Activated gamma-delta T cell (primary cell): ENCODE data around the gene NCDN.

ENCODE experiments used
- DNase-seq: peaks from one replicate; lab custom pipeline; 2025; lab: John Stamatoyannopoulos, UW

Gene NCDN

GRCh38 chr1:35590476-35591040 is 33.0 kb downstream of the NCDN start:
- no peak for DNase-seq

- no peak for DNase-seq
Observed at GRCh38 chr1:35591211-35591610, 33.6 kb downstream of the NCDN start.

- no peak for DNase-seq
Observed at GRCh38 chr1:35592991-35593769, 35.6 kb downstream of the NCDN start.

- DNase-seq, result no peak
Observed at GRCh38 chr1:35594005-35594760, 36.6 kb downstream of the NCDN start.

GRCh38 chr1:35595684-35596083 is 38.1 kb downstream of the NCDN start:
- no peak for DNase-seq

GRCh38 chr1:35597870-35598269 is 40.3 kb downstream of the NCDN start:
- DNase-seq, result no peak

- DNase-seq, result no peak
Observed at GRCh38 chr1:35598895-35599294, 41.3 kb downstream of the NCDN start.

- no peak for DNase-seq
Observed at GRCh38 chr1:35599411-35599810, 41.8 kb downstream of the NCDN start.

- no peak for DNase-seq
Observed at GRCh38 chr1:35600593-35600992, 43.0 kb downstream of the NCDN start.

- DNase-seq, result no peak
Observed at GRCh38 chr1:35603468-35603867, 45.9 kb downstream of the NCDN start.

- DNase-seq, result no peak
Observed at GRCh38 chr1:35603941-35604340, 46.3 kb downstream of the NCDN start.

- DNase-seq, result no peak
Observed at GRCh38 chr1:35605071-35605866, 47.7 kb downstream of the NCDN start.

- DNase-seq, result no peak
Observed at GRCh38 chr1:35605867-35606182, 48.2 kb downstream of the NCDN start.

GRCh38 chr1:35611655-35612054 is 54.1 kb downstream of the NCDN start:
- no peak for DNase-seq

- DNase-seq, result no peak
Observed at GRCh38 chr1:35615440-35615839, 57.8 kb downstream of the NCDN start.
